HAP-1 (cell line): Measurements from ENCODE around the gene MYOC.
A peak's percentile ranks its signal among the peaks of the same experiment; 100 is the strongest.
"Not testable (repeated sequence)": the region's sequence is repeated elsewhere in the genome, so short reads cannot be mapped to it uniquely, and the experiment has no call there.

Experiments
- DNase-seq, 2 experiments: peaks; one replicate each; pipeline ENCODE4 v3.0.0-alpha.2; 2016 to 2020; ENCODE audit warnings: low spot score in 2 of 2
- H3K27me3 ChIP-seq: fragments of 250-450 bp; sonication (Bioruptor Pico); 2 replicates; pipeline ENCODE4 v1.5.1; 2020; ENCODE audit warnings: low read depth, mild to moderate bottlenecking, moderate library complexity
- H3K36me3 ChIP-seq: fragments of 250-450 bp; sonication (Bioruptor Pico); replicated peaks from 2 replicates; pipeline ENCODE4 v1.5.1; 2020; ENCODE audit warnings: mild to moderate bottlenecking
- H3K4me1 ChIP-seq: fragments of 250-450 bp; sonication (Bioruptor Pico); 2 replicates; pipeline ENCODE4 v1.5.1; 2020; ENCODE audit warnings: mild to moderate bottlenecking
- H3K4me3 ChIP-seq: fragments of 250-450 bp; sonication (Bioruptor Pico); 2 replicates; pipeline ENCODE4 v1.5.1; 2020; ENCODE audit warnings: mild to moderate bottlenecking, moderate library complexity
- H3K9me3 ChIP-seq: fragments of 250-450 bp; sonication (Bioruptor Pico); 2 replicates; pipeline ENCODE4 v1.5.1; 2020; ENCODE audit warnings: mild to moderate bottlenecking, moderate library complexity
- in situ Hi-C: fragments of 300-500 bp; cut with MboI; formaldehyde crosslinking; loops from 3 replicates; pipeline ENCODE4 v1.14.3; 2020; ENCODE audit warnings: low sequenced_read_pairs, inconsistent platforms, mixed read lengths

Gene MYOC

DNA sequence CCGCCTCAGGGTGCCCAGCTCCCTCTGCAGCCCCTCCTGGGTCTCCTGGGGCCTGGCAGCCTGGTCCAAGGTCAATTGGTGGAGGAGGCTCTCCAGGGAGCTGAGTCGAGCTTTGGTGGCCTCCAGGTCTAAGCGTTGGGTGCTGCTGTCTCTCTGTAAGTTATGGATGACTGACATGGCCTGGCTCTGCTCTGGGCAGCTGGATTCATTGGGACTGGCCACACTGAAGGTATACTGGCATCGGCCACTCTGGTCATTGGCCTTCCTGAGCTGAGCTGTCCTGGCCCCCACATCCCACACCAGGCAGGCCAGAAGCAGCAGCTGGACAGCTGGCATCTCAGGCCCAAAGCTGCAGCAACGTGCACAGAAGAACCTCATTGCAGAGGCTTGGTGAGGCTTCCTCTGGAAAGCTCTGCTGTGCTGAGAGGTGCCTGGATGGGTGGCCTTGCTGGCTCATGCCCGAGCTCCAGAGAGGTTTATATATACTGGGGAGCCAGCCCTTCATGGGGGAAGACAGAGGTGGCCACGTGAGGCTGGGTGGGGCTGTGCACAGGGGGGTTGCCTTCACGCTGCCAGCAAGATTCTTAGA is at the start of gene MYOC:
MYOC (minus strand) TSS at position 455 of the 589 bp plus-strand sequence; CDS start at position 378, 77 bp downstream.
- in situ Hi-C loops, result no loop called here
- Histone ChIP-seq H3K9me3 (no peaks in the 10 kb centered on the region), H3K27me3 (no peaks in the 10 kb centered on the region), H3K4me3 (no peak within 1 kb of the TSS), H3K36me3 (no peaks in the 10 kb centered on the region), H3K4me1 (no peaks in the 10 kb centered on the region)
- DNase-seq, result no peak

DNA sequence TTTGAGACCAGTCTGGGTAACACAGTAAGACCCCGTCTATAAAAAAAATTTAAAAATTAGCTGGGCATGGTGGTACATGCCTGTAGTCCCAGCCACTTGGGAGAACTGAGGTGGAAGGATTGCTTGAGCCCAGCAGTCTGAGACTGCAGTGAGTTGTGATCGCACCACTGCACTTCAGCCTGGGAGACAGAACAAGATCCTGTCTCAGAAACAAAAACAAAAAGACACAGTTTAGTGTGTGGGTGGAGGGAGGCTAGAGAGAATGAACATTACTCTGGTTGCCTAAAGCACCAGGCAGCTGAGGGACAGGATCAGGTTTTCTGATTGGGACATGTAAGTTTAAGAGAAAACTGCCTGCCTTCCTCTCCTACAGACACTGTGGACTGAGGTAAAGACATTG is 47.0 kb upstream of the MYOC start:
- no peak for DNase-seq
- in situ Hi-C loops, result no loop called here
- H3K4me3 ChIP-seq, result no peak overlapping the region
- no peaks in the 10 kb centered on the region for H3K36me3 ChIP-seq
- no peaks in the 10 kb centered on the region for H3K9me3 ChIP-seq
- no peaks in the 10 kb centered on the region for H3K27me3 ChIP-seq
- H3K4me1 ChIP-seq, result no peaks in the 10 kb centered on the region

GRCh38 chr1:171695772-171696171 is 43.3 kb upstream of the MYOC start:
- DNase-seq, result peak in 1 of 2 experiments; percentile 26
- H3K4me3 ChIP-seq, H3K27me3 ChIP-seq, in situ Hi-C loops, H3K36me3 ChIP-seq, H3K4me1 ChIP-seq, H3K9me3 ChIP-seq: not testable (repeated sequence)

GRCh38 chr1:171693541-171693940 is 41.1 kb upstream of the MYOC start:
- DNase-seq, in situ Hi-C loops, H3K4me3 ChIP-seq, H3K4me1 ChIP-seq, H3K9me3 ChIP-seq, H3K27me3 ChIP-seq, H3K36me3 ChIP-seq: not testable (repeated sequence)

- Histone ChIP-seq H3K27me3 (no peaks in the 10 kb centered on the region), H3K36me3 (no peaks in the 10 kb centered on the region), H3K9me3 (no peaks in the 10 kb centered on the region), H3K4me1 (no peaks in the 10 kb centered on the region), H3K4me3 (no peak overlapping the region)
- in situ Hi-C loops, result no loop called here
- no peak for DNase-seq
These were observed 31.4 kb upstream of the MYOC start for GRCh38 chr1:171683870-171684269.

- DNase-seq, result no peak
- Histone ChIP-seq H3K9me3 (no peaks in the 10 kb centered on the region), H3K4me3 (no peak overlapping the region), H3K27me3 (peaks cover 2% of the 10 kb centered on the region; the same call in 1 of the 2 replicates), H3K36me3 (no peaks in the 10 kb centered on the region), H3K4me1 (no peaks in the 10 kb centered on the region)
- in situ Hi-C loops, result no loop called here
These were observed 27.9 kb upstream of the MYOC start for GRCh38 chr1:171680339-171680738.

- Histone ChIP-seq H3K4me1 (no peaks in the 10 kb centered on the region), H3K36me3 (no peaks in the 10 kb centered on the region), H3K9me3 (no peaks in the 10 kb centered on the region), H3K4me3 (no peak overlapping the region), H3K27me3 (peaks cover 3% of the 10 kb centered on the region; the same call in 1 of the 2 replicates)
- in situ Hi-C loops, result no loop called here
- no peak for DNase-seq
These were observed 24.3 kb upstream of the MYOC start for GRCh38 chr1:171676823-171677222.

DNA sequence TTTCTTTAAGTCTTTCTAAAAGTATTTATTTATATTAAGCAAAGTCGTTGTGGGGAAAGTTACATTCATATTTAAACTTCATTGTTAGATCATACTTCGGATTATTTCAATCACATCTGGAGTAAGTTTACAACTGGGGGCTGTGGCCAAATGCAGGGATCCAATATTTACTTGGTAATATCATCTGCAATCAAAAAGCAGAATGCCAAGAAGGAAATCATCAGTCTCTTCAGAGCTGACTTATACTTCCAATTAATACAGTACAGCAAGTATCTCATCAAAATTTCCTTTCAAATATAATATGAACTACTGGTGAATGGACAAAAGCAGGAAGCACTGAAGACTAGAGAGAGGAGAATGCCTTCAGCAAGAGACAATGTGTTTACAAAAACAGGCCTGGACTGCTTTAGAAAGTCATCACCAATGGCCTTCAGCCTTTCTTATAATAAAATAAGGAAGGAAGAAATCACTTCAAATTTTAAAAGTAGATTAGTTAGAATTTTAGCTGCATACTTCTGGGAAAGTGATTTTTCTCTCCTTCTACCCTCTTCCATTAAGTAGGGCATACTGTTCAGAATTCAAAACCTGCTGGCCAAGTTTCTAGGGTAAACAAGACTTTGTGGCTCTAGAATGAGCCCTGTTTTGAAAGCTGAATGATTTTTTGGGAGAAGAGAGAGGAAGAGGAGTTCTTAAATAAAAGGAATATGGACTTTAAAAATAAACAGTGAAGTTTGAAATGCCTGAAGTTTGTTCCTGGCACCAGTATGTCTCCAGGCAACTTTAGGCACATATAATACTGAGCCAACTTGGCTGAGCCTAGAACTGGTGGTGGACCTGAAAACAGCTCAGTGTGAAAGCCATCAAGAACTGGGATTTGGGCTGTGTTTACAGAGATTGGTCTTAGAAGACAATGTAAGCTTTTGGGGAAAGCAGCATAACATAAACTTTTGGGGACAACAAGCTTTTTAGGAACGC is 22.2 kb upstream of the MYOC start:
- peaks cover 3% of the 10 kb centered on the region; the same call in 1 of the 2 replicates for H3K27me3 ChIP-seq
- in situ Hi-C loops, result no loop called here
- H3K4me1 ChIP-seq, result no peaks in the 10 kb centered on the region
- no peaks in the 10 kb centered on the region for H3K36me3 ChIP-seq
- DNase-seq, result no peak
- H3K9me3 ChIP-seq, result no peaks in the 10 kb centered on the region
- H3K4me3 ChIP-seq, result no peak overlapping the region

- Histone ChIP-seq H3K36me3 (no peaks in the 10 kb centered on the region), H3K9me3 (no peaks in the 10 kb centered on the region), H3K4me3 (no peak overlapping the region), H3K27me3 (peaks cover 14% of the 10 kb centered on the region), H3K4me1 (no peaks in the 10 kb centered on the region)
- in situ Hi-C loops, result no loop called here
- no peak for DNase-seq
These were observed 18.3 kb upstream of the MYOC start for GRCh38 chr1:171670739-171671138.

DNA sequence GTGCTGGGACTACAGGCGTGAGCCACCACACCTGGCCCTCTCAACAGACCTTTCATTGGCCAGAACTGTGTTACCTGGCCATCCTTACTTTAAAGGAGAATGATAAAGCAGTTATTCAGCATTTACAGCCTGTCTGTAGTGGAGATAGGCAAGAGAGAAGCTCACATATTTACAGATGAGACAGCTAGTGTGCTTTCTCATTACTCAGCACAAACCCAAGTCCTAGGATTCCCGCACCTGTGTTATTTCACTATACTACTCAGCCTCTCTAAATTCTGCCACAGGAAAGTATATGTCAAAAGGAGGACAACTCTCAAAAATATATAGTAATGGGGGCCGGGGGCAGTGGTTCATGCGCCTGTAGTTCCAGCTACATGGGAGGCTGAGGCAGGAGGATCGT is 15.9 kb upstream of the MYOC start:
- H3K4me3 ChIP-seq, result no peak overlapping the region
- DNase-seq, result no peak
- in situ Hi-C loops, result no loop called here
- peaks cover 17% of the 10 kb centered on the region for H3K27me3 ChIP-seq
- no peaks in the 10 kb centered on the region for H3K4me1 ChIP-seq
- no peaks in the 10 kb centered on the region for H3K36me3 ChIP-seq
- no peaks in the 10 kb centered on the region for H3K9me3 ChIP-seq

DNA sequence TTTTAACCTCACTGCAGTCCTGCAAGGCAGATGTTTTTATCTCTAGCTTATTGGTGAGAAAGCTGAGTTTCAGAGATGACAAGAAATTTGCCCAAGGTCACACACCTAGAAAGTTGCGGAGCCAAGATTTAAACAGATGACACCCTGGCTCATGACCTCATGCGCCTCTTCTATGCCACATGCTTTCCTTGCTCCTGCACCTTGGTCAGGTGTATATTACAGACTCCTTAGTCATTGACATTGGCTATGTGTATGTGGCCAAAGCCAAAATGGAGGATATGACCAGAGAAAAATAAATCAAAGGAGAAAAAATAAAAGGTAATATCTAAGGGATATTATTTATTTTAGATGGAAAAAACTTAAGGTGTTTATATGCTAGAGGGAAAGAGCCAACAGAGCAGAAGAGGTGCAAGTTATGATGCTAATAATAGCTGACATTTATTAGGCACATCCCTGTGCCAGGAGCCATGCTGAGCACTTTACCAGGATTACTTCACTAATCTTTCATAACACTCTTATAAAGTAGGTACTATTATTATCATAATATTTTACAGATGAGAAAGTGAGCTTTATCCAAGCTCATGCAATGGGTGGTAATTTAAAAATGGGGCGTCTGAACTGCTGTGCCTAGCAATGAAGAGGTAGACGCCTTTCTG is 13.8 kb upstream of the MYOC start:
- Histone ChIP-seq H3K27me3 (peaks cover 17% of the 10 kb centered on the region), H3K36me3 (no peaks in the 10 kb centered on the region), H3K4me3 (no peak overlapping the region), H3K9me3 (no peaks in the 10 kb centered on the region), H3K4me1 (no peaks in the 10 kb centered on the region)
- DNase-seq, result no peak
- in situ Hi-C loops, result no loop called here

DNA sequence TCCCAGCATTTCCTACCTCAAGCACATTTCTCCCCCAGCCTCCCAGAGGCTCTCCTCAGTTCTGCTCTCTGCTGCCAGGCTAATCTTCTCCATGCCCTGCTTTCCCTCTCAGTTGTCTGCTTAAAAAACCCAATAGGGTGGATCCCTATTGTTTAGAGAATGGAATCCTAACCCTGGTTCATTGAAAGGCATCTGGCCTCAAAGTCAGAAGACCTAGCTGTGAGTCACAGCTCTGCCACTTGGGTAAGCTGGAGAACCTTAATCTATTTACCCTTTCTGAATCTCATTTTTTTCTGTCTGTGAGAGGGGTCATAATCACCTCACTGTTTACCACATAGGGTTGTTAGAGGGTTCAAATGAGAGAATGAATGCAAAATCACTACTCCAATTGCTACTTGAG is 12.5 kb upstream of the MYOC start:
- no peak for DNase-seq
- H3K36me3 ChIP-seq, result no peaks in the 10 kb centered on the region
- no peaks in the 10 kb centered on the region for H3K9me3 ChIP-seq
- in situ Hi-C loops, result no loop called here
- H3K4me1 ChIP-seq, result no peaks in the 10 kb centered on the region
- peaks cover 17% of the 10 kb centered on the region for H3K27me3 ChIP-seq
- no peak overlapping the region for H3K4me3 ChIP-seq

DNA sequence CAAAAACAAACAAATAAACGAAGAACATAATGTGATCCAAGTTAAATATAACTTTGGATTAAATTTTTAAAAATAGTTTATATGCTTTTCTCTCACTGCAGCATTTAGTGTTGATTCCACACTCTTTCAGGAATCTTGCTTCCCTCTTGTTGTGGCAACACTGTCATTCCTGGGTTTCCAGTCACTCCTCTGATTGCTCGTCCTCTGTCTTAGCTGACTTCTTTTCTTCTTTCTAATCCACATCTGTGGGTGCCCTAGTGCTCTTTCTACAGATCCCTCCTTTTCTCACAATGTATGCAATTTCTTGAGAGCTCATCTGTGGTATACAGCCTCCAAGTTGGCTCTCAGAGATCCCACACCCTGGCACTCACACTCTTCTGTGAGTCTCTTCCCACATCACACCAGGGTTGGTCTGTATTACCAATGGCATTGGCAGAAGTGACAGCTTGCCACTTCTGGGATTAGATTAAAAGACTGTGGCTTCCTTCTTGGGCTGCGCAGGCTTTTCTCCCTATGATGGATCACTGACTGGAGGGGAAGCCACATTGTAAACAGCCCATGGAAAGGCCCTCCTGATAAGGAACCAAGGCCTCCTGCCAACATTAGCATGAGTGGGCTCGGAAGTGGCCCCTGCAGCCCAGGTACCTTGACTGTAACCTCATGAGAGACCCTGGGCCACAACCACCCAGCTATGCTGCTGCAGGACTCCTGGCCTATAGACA is 11.5 kb upstream of the MYOC start:
- H3K36me3 ChIP-seq, result no peaks in the 10 kb centered on the region
- DNase-seq, result no peak
- peaks cover 17% of the 10 kb centered on the region for H3K27me3 ChIP-seq
- no peaks in the 10 kb centered on the region for H3K4me1 ChIP-seq
- H3K4me3 ChIP-seq, result no peak overlapping the region
- H3K9me3 ChIP-seq, result no peaks in the 10 kb centered on the region
- in situ Hi-C loops, result no loop called here
